HG03565 (cell line): ENCODE data around the gene RAB19.

Source experiments
- ATAC-seq: cut with Tn5 transposase; IDR thresholded peaks from one replicate; pipeline ENCODE4 v1.9.1; 2021; ENCODE audit warnings: mild to moderate bottlenecking, moderate library complexity; ENCODE audit not compliant: unreplicated experiment

The RAB19 gene, protein sequence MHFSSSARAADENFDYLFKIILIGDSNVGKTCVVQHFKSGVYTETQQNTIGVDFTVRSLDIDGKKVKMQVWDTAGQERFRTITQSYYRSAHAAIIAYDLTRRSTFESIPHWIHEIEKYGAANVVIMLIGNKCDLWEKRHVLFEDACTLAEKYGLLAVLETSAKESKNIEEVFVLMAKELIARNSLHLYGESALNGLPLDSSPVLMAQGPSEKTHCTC

DNA sequence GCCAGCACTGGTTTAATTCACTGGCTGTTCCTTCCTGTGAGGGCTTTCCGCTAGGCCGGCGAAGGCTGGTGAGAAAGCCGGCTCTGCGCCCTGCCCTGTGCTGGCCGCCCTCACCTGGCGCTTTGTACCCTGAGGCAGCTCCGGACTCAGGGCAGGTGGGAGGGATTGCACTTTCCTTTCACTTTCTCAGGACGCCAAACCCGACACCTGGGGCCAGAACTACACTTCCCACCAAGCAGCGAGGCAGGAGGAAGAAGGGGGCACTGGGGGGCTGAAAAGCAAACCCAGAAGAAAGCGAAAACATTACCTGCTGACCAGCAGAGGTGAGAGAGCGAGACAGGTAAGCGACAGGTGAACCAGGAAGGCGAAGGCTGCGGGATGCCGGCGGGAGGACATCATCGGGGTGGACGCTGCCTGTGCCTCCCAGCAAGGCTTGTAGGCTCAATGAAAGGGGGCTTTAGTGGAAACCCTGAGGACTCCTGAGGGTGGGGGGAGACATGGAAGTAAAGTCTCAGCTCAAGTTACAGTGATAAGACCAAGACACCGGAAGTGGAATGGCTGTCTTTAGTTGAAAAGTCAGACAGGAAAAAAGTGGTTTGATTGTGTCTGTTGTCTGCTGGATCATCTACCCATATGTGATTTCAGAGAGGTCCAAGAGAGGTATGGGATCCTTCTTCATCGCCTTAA is at the start of gene RAB19:
RAB19 (plus strand) TSS at position 181 of the 687 bp plus-strand sequence. CDS start 3,589 bp downstream, outside the sequence.
- ATAC-seq, result no peak

DNA sequence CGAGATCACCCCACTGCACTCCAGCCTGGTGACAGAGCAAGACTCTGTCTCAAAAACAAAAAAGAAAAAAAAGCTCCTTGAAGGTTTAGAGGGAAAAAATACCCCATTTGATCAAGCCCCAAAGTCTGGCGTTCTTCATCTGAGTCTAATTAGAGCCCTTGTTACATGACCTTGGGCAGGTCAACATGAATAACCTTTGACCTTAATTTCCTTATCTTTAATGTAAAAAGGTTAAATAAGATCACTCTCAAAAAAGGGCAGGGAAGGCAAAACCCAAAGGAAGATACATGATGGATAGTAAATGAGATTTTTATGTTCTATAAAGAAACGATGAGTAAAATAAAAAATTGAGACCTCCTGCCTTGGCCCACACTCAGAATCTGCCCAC is 45.8 kb upstream of the RAB19 start:
- no peak for ATAC-seq

DNA sequence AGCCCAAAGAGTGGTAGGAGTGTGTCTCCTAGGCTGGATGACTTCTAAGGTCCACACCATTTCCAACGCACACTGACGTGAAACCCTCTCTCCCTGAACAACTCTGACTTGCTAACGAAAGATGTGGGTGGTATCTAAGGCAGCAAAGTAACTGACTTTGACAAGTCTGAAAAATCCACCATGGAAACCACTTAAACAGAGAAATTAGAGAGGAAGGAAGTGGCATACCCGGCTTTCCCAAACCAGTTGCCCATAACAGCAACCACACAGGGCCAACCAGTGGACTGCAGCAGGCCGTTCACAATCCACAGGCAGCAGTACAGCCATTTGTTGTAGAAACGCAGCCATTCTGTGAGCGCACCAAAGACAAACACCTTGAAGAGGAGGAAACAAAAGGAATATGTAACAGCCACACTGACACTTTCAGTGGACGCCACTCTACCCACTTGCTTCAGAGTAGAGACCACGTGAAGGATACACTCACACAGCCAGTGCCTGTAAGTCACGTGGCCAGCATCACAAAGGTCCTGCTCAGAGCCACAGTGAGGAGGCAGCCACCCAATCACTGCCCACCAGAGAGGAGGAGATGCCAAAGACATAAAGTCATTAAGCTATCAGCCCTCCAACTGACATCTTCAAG is 45.3 kb upstream of the RAB19 start:
- ATAC-seq, result no peak

DNA sequence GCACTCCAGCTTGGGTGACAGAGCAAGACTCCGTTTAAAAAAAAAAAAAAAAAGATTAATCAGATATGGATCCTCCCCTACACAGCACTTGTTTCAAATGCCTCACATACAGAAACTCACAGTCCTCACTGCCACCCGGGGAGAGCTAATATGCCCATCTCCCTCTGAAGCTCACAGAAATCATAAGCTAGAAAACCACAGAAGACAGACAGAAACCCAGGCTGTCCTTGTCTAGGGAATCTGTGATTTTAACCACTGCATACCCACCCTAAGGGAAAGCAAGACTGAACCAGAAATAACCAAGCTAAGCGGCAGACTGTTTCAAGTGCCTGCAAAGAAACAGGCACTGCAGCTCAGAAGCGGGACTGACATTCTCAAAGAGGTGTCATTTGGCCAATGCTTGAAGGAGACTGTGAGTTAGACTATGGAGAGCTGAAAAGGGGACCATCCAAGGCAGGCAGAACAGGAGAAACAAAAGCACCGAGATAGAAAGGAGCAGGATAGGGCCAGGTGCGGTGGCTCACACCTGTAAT is 43.1 kb upstream of the RAB19 start:
- ATAC-seq, result no peak

DNA sequence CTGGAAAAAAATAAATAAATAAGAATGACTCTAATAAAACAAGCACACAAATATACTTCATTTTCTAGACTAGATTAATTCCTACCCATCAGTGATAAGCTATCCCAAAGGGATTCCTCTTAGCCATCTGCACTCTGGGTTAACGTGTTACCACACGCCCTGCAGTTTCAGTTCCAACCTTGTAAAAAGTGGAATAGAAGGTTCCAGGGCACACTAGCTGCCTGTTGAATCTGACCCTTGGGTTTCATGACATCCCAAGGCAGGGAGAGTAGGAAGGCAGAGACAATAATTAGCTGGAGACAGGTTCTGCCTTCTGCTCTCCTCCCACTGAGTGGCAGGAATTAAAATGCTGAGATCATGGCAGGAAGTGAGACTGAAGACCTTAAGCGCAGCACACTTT is 39.0 kb upstream of the RAB19 start:
- ATAC-seq, result no peak

DNA sequence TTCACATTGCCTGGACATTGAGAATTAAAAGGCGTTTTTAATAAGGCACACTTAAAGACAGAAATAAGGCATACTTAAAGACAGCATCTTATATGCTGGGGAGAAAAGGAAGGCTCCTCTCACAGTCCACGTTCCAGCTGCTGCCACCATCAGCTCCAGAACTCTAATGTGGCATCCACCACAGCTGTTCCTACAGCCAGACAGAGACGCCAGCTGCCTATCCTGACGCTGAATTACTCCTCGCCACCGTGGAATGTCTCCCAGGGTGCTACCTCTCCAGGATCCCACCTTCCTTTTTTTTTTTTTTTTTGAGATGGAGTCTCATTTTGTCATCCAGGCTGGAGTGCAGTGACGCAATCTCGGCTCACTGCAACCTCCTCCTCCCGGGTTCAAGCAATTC is 36.3 kb upstream of the RAB19 start:
- no peak for ATAC-seq

DNA sequence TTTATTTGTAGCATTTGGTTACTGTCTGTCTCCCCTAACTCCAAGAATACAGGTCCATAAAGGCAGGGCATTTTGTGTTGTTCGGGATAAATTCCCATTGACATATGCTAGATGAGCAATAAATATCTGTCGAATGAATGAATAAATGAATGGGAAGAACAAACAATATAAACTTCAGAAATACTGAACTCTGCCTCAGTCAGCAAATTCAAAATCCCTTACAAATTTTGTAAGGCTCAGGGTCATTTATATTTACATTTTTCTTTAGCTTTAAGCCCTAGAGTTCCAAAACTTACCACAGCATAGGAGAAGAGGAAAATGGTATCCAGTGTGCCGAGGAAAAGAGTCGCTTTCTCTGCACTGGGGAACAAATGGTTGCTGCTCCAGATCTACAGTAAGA is 34.6 kb upstream of the RAB19 start:
- ATAC-seq, result no peak

DNA sequence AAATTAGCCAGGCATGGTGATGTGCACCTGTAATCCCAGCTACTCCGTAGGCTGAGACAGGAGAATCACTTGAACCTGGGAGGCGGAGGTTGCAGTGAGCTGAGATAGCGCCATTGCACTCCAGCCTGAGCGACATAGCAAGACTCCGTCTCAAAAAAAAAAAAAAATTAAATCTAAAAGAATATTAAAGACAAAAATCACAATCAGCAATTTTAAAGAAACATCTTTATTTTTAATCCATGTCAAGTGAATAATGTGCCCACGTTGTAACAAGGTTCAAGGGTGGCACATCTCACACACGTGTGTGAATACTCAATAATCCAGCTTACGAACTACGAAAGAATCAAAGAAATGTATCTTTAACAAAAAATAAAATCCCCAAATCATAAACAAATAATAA is 28.5 kb upstream of the RAB19 start:
- no peak for ATAC-seq

DNA sequence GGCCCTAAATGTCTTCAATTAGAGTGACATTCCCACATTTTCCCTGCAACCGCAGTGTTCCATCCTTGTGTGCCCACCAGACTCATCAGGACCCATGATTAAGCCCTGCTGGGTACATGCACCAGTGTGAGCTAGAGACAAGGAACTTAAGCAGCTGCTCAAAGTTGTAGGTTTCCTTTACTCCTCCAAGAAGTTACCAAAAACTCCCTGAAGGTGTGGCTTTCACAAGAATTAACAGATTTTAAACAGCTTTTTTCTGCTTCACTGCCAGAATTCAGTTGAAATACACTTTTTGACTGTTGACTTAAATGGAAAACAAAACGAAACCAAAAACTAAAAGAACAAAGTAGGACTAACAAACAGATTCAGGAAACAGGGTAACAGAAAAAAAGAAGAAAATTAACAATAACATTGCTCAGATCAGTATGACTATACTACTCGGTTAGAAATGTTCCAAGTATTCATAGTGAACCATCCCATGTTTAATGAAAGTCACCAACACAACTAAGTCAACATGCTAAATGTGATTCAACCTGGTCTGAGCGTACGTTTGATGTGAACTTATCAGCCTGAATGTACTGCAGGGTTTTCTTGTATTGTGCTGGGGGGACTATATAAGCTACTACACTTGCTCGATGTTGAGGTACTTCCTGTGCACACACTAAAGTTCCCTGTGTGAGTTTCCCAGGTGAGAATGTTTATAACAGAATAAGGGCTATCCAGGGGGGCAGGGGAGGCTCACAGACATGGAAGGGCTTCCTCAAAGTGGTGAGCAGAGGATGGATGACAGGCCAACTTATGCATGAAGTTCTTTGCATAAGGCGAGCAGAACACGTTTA is 27.7 kb upstream of the RAB19 start:
- ATAC-seq, result no peak

DNA sequence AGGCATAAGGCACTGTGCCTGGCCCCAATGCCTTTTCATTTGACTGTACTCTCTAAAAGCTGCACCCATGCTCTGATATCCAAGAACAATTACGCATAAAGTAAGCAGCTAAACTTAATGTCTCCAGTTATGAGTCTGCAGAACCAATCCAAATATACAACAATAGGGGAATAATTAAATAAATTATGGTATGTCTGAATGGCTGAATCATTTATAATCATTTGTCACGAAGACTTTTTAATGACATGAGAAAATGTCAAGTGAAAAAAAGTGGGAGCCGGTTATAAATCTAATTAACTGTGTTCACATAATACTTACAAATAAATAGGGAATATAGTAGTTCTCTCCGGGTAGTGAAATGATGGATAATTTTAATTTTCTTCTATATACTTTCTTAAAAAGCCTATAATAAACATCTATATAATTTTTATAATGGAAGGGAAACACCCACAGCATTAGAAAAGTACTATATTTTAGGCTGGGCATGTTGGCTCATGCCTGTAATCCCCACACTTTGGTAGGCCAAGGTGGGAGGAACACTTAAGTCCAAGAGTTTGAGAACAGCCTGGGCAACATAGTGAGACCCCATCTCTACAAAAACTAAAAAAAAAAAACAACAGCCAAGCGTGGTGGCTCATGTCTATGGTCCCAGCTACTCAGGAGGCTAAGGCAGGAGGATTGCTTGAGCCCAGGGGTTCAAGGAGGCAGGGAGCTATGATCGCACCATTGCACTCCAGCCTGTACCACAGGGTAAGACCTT is 19.7 kb upstream of the RAB19 start:
- ATAC-seq, result no peak

DNA sequence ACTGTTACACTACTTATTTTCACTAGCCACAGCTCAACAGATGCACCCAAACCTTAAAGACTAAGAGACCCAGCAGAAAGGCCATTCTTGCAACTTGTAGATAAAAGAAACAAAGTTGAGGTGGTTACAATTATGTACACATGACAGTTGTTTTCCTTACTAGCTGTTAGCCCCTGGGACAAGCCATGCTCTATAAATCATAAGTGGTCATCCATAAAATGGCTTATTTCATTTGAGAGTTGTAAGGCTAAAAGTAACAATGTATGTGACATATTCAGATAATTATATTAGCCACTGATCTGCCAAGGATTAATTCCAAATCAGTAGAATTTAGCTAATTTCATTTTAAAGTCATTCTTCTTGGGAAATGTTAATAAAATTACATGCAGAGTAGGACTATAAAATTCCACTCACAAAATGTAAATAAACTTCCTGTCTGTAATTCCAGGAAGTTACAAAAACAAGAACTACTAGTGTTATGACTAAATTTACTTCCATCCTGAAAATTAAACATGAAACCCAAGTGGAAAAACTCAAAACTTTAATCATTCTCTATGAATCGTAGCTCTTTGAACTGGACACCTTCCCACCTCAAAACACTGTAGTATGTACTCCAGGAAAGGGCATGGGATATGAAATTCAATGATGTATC is 18.8 kb upstream of the RAB19 start:
- ATAC-seq, result no peak

DNA sequence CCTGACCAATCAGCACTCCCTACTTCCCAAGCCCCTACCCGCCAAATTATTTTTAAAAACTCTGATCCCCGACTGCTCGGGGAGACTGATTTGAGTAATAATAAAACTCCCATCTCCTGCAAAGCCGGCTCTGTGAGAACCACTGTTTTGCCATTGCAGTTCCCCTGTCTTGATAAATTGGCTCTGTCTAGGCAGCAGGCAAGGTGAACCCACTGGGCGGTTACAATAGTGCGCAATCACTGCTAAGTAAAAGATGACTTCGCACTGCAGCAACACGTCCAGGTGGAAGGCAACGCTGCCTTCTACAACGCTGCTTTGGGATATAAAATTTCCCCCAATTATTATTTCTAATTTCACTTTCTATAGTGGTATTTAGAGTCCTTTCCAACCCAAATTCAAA is 14.4 kb upstream of the RAB19 start:
- ATAC-seq, result no peak

DNA sequence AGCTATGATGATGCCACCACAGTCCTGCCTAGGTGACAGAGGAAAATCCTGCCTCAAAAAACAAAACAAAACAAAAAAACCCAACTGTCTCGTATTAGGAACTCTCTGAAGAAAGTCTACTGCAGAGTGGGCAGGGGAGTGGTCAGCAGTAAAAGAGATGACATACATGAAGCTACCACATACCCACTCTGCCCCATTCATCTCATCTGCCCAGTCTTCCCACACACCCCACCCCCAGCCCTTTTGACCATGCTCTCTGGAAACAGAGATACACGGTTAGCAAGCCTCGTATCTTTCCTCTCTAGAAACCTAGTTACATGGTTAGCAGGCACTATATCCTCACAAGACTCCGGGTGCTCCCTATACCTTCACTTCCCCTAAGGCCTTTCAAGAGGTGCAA is 13.8 kb upstream of the RAB19 start:
- no peak for ATAC-seq

DNA sequence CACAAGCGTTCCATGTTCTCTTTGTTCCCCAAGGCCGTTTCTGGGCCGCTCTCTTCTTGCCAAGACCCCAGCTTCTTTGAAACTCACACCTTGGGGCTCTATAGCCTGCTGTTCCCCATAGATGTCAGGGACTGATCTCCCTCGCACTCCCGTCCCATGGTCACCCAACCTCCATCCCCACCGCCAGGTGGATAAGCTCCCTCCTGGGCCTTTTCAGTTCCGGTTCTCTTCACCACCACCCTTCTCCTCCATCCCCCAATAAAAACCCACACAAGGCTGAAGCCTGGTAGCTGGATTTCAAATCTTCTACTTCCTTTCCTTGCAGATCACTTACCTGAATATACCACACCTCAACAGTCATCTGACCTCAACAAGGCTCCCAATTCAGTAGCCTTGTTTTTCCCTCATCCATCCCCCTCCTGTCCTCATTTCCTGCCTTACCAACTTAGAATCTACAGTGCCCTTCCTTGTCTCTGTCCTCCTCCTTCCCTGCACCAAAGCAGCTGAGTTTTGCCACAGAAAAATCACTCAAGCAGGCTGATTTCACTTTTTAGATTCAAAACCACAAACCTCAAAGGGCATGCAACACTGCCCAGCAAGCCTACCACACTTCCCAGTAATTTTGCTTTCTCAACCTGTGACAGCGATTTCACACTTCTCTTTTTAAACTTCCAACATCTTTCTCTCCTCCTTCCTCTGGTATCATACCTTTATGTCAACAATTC is 13.2 kb upstream of the RAB19 start:
- ATAC-seq, result peak; percentile 60

DNA sequence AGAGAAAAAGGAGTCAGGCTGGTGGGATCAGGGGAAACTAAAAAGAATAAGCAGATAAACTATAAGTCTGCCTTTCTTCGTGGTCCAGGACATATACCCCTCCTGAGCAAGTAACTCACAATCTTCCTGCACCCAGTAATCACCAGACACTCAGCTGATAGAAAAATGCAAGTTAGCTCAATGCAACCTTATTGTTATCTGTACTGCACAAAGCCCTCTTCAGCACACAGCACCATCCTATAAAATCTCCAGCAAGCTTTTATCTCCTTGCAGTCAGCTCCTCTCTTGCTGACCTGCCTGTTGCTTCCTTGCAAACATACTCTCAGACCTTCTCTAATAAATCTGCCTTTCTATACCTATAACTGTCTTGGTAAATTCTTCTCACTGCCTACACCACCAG is 12.2 kb upstream of the RAB19 start:
- no peak for ATAC-seq

DNA sequence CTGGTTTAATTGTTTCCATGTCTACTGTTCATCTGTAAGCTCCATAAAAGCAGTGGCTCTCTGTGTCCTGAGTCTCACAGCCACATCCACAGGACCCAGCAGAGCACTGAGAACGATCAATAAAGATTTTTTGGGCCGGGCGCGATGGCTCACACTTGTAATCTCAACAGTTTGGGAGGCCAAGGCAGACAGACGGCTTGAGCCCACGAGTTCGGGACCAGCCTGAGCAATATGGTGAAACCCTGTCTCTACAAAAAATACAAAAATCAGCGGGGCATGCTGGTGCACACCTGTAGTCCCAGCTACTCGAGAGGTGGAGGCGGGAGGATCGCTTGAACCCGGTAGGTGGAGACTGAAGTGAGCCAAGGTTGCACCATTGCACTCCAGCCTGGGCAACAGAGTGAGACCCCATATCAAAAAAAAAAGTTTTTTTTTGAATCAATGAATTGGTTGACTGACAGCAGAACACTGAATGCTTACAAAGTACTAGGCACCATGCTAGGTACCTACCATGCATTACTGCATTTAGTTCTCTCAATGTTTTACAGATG is 10.0 kb upstream of the RAB19 start:
- no peak for ATAC-seq

DNA sequence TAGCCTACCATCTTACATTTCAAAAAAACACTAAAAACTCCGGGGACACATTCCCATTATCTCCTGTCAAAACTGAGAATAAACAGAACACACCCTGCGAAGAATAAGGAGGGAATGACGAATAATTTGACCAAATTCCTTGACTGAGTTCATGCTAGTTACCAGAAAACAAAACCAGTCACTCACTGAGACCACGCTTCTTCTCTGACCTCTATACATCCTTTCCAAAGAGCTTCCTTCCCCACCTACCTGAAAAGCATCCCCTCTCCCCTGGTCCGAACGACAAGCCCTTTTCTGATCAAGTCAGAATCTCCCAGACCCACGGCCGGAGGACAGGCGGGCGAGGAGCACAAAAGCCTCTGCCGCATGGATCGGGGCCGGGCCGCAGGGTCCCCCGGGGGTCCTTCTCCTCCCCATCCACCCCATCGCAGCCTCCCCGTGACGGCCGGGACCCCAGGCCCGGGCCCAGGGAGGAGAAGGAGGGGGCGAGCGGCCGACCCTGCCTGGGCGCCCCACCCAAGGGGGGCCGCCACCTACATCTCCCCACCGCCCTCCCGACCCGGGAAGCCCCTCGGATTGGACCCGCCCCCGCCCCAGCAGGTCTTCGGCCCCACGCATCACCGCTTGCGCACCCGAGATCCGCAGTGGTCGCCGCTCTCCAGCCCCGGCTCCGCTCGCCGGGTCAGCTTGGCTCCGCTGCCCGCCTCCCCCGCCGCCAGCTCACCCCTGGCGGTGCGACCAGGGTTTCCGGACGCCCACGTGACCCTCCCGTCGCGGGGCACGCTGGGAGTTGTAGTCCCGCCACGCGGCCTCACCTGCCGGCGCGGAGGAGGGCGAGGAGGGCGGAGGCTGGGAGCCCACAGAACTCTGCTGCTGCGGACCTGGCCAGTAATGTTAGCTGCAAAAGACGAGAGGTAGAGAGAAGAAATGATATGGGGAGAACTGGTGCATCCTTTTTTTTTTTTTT is 5.8 kb upstream of the RAB19 start, which contains the start of gene SLC37A3:
SLC37A3 (minus strand) TSS at position 747 of the 967 bp plus-strand sequence. CDS start 16,004 bp downstream, outside the sequence.
- ATAC-seq, result peak; percentile 93

DNA sequence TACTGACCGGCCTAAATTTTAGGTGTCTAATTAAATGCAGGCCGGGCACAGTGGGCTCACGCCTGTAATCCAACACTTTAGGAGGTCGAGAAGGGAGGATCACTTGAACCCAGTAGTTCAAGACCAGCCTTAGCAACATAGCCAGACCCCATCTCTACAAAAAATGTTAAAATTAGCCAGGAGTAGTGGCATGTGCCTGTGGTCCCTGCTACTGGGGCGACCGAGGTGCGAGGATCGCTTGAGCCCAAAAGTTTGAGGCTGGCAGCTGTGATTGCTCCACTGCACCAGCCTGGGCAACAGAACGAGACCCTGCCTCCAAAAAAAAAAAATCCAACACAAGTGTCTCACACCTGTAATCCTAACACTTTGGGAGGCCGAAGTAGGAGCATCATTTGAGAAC is 5.0 kb upstream of the RAB19 start:
- ATAC-seq, result no peak
